ENCODE results near the gene PIAS2. TPM values are rescaled to one million over a fixed set of nuclear protein-coding genes. Genes with fewer than 3 reads are reported as not detected.

Gene PIAS2
- total and polyA plus RNA-seq, 2 experiments from 2014 or later: 30.3 to 54.2 TPM

GRCh38 chr18:46858290-46858689 lies 59.0 kb downstream of the PIAS2 start:
- Histone ChIP-seq H3F3A (replicated peaks; ENCODE audit: low read depth) (no peaks in the 10 kb centered on the region), H3K9me2 (ENCODE audit: insufficient read depth) (no peaks in the 10 kb centered on the region), H4K20me1 (replicated peaks; ENCODE audit: insufficient read depth) (peaks cover 8% of the 10 kb centered on the region; the same call in 1 of the 2 replicates), H3K27ac (ENCODE audit: low read depth) (no peak overlapping the region), H2AFZ (no peak overlapping the region), H3K27me3 (ENCODE audit: insufficient read depth) (no peaks in the 10 kb centered on the region), H3K4me2 (no peak overlapping the region), H3K79me2 (replicated peaks; ENCODE audit: insufficient read depth) (peaks cover 28% of the 10 kb centered on the region), H3K36me3 (ENCODE audit: insufficient read depth) (no peaks in the 10 kb centered on the region), H3K4me1 (ENCODE audit: insufficient read depth) (no peaks in the 10 kb centered on the region), H3K4me3 (no peak overlapping the region)
- H3K27ac Mint-ChIP-seq: peak overlapping the region; percentile 15; the same call in 1 of the 2 replicates
- H3K4me1 Mint-ChIP-seq: no peaks in the 10 kb centered on the region
- TF ChIP-seq ZNF331 (CRISPR knock-in tag; IDR thresholded peaks at IDR 0.05; ENCODE audit: low read depth) (no peak), EZH2phosphoT487 (IDR thresholded peaks at IDR 0.05; ENCODE audit: unreplicated experiment) (no peak), EZH2 (IDR thresholded peaks at IDR 0.05; ENCODE audit: low read depth, unreplicated experiment) (no peak), NANOG (IDR thresholded peaks at IDR 0.05; ENCODE audit: borderline replicate concordance) (no peak), ETS1 (IDR thresholded peaks at IDR 0.05) (no peak), STAT1 (IDR thresholded peaks at IDR 0.05; ENCODE audit: unreplicated experiment) (no peak), CREB1 (CRISPR knock-in tag; IDR thresholded peaks at IDR 0.05; ENCODE audit: low read depth) (no peak)
- peaks cover 22% of the 10 kb centered on the region for H3K36me3 Mint-ChIP-seq (ENCODE audit: low read depth)
- ATAC-seq (no peak), DNase-seq (ENCODE audit: low spot score) (no peak)
- H3K9me3 Mint-ChIP-seq: no peaks in the 10 kb centered on the region
- peaks cover 2% of the 10 kb centered on the region for H3K27me3 Mint-ChIP-seq (ENCODE audit: insufficient read depth, low read depth, poor library complexity)
- no peak overlapping the region for H3K4me3 Mint-ChIP-seq

GRCh38 chr18:46856973-46857372 lies 60.3 kb downstream of the PIAS2 start:
- Mint-ChIP-seq H3K27me3 (ENCODE audit: insufficient read depth, low read depth, poor library complexity) (peaks cover 2% of the 10 kb centered on the region), H3K4me1 (no peaks in the 10 kb centered on the region), H3K9me3 (no peaks in the 10 kb centered on the region), H3K27ac (no peak overlapping the region), H3K36me3 (ENCODE audit: low read depth) (peaks cover 25% of the 10 kb centered on the region), H3K4me3 (no peak overlapping the region)
- no peaks in the 10 kb centered on the region for H3K36me3 ChIP-seq (ENCODE audit: insufficient read depth)
- H3K9me2 ChIP-seq (ENCODE audit: insufficient read depth): no peaks in the 10 kb centered on the region
- H3K27me3 ChIP-seq (ENCODE audit: insufficient read depth): no peaks in the 10 kb centered on the region
- peaks cover 8% of the 10 kb centered on the region; the same call in 1 of the 2 replicates for H4K20me1 ChIP-seq (replicated peaks; ENCODE audit: insufficient read depth)
- H3F3A ChIP-seq (replicated peaks; ENCODE audit: low read depth): no peaks in the 10 kb centered on the region
- TF ChIP-seq JUNB (IDR thresholded peaks at IDR 0.05; ENCODE audit: unreplicated experiment) (no peak), STAT1 (IDR thresholded peaks at IDR 0.05; ENCODE audit: unreplicated experiment) (no peak), ETS1 (IDR thresholded peaks at IDR 0.05) (no peak), CTCF (conservative IDR thresholded peaks at IDR 0.05; ENCODE audit: low read depth in 2 of 2) (peak in 1 of 2 experiments; percentile 34; a peak in 1 of 4 replicates), POLR2AphosphoS5 (IDR thresholded peaks at IDR 0.05; ENCODE audit: low read depth) (no peak)
- DNase-seq (ENCODE audit: low spot score) (no peak), ATAC-seq (no peak)
- no peak overlapping the region for H3K4me3 ChIP-seq
- peaks cover 25% of the 10 kb centered on the region for H3K79me2 ChIP-seq (replicated peaks; ENCODE audit: insufficient read depth)
- no peak overlapping the region for H3K27ac ChIP-seq (ENCODE audit: low read depth)
- no peaks in the 10 kb centered on the region for H3K4me1 ChIP-seq (ENCODE audit: insufficient read depth)
- H3K4me2 ChIP-seq: no peak overlapping the region
- no peak overlapping the region for H2AFZ ChIP-seq
